ENCODE measurements around the gene MECR.

The MECR gene

GRCh38 chr1:29272147-29272907, 41.6 kb upstream of the MECR start:
- TF ChIP-seq SIN3A (IDR thresholded peaks at IDR 0.05; ENCODE audit: borderline replicate concordance, insufficient read depth, low read length) = no peak
- TF ChIP-seq FOXP2 (optimal IDR thresholded peaks at IDR 0.05; ENCODE audit: borderline replicate concordance, extremely low read depth, extremely low read length, insufficient read depth) = no peak
- no peak for TF ChIP-seq POLR2AphosphoS5 (IDR thresholded peaks at IDR 0.05; ENCODE audit: low read depth, low read length)
- TF ChIP-seq, protein P1, sequence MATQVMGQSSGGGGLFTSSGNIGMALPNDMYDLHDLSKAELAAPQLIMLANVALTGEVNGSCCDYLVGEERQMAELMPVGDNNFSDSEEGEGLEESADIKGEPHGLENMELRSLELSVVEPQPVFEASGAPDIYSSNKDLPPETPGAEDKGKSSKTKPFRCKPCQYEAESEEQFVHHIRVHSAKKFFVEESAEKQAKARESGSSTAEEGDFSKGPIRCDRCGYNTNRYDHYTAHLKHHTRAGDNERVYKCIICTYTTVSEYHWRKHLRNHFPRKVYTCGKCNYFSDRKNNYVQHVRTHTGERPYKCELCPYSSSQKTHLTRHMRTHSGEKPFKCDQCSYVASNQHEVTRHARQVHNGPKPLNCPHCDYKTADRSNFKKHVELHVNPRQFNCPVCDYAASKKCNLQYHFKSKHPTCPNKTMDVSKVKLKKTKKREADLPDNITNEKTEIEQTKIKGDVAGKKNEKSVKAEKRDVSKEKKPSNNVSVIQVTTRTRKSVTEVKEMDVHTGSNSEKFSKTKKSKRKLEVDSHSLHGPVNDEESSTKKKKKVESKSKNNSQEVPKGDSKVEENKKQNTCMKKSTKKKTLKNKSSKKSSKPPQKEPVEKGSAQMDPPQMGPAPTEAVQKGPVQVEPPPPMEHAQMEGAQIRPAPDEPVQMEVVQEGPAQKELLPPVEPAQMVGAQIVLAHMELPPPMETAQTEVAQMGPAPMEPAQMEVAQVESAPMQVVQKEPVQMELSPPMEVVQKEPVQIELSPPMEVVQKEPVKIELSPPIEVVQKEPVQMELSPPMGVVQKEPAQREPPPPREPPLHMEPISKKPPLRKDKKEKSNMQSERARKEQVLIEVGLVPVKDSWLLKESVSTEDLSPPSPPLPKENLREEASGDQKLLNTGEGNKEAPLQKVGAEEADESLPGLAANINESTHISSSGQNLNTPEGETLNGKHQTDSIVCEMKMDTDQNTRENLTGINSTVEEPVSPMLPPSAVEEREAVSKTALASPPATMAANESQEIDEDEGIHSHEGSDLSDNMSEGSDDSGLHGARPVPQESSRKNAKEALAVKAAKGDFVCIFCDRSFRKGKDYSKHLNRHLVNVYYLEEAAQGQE (IDR thresholded peaks at IDR 0.05; ENCODE audit: insufficient read depth in 1 of 2, low read depth in 2 of 2, low read length in 2 of 2) = no peak
- no peak for TF ChIP-seq TAF1 (IDR thresholded peaks at IDR 0.05; ENCODE audit: borderline replicate concordance, insufficient read depth, low read length)

GRCh38 chr1:29271724-29272123, 41.0 kb upstream of the MECR start:
- TF ChIP-seq SIN3A (IDR thresholded peaks at IDR 0.05; ENCODE audit: borderline replicate concordance, insufficient read depth, low read length) = no peak
- TF ChIP-seq FOXP2 (optimal IDR thresholded peaks at IDR 0.05; ENCODE audit: borderline replicate concordance, extremely low read depth, extremely low read length, insufficient read depth) = no peak
- TF ChIP-seq POLR2AphosphoS5 (IDR thresholded peaks at IDR 0.05; ENCODE audit: low read depth, low read length) = no peak
- TF ChIP-seq, protein P1 (IDR thresholded peaks at IDR 0.05; ENCODE audit: insufficient read depth in 1 of 2, low read depth in 2 of 2, low read length in 2 of 2) = no peak
- TF ChIP-seq TAF1 (IDR thresholded peaks at IDR 0.05; ENCODE audit: borderline replicate concordance, insufficient read depth, low read length) = no peak

DNA sequence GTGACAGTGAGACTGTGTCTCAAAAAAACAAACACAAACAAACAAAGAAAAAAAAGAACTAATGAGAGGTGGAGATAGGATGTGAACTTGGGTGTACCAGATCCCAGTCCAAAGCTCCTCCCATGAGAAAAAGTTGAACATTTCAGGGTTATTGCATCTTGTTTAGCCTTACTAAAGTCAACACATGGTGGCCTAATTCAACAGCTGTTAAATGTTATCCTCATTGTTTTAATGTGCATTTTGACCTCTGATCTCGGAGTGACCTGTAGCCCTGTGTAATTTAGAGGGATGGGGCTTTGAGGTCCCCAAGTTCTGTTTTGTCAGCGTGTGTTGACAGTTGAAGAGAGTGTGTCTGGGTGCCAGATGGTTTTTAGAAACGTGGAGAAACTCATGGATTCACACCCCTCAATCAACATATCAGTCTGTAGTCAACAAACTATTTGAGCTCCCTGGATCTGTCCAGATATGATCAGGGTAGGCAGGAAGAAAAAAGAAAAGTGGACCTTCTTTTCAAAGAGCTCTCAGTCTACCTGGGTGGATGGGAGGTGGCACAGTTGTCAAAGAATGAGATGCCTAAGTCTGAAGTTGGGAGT, 40.3 kb upstream of the MECR start:
- no peak for TF ChIP-seq POLR2AphosphoS5 (IDR thresholded peaks at IDR 0.05; ENCODE audit: low read depth, low read length)

DNA sequence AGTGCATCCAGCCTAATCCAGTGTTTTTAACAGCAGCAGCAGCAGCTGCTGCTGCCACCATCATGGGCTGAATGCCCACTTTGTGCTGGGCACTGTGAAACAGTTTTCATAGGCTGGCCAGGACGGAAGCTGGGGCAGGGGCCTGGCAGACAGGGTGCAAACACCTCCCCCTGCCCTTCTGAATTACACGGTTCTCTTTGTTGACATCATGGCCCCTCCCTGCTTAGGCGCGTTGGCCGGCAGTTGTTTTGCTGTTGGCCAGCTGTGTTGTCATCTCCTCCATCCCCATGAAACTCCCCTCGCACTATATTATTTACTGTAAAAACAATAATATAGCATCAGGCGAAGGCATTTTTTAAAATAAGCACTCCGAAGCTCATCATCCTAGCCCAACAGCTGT, 38.6 kb upstream of the MECR start:
- TF ChIP-seq FOXP2 (optimal IDR thresholded peaks at IDR 0.05; ENCODE audit: borderline replicate concordance, extremely low read depth, extremely low read length, insufficient read depth) (no peak), POLR2AphosphoS5 (IDR thresholded peaks at IDR 0.05; ENCODE audit: low read depth, low read length) (no peak), TAF1 (IDR thresholded peaks at IDR 0.05; ENCODE audit: borderline replicate concordance, insufficient read depth, low read length) (no peak)
- TF ChIP-seq, protein P1 (IDR thresholded peaks at IDR 0.05; ENCODE audit: insufficient read depth in 1 of 2, low read depth in 2 of 2, low read length in 2 of 2) = no peak

DNA sequence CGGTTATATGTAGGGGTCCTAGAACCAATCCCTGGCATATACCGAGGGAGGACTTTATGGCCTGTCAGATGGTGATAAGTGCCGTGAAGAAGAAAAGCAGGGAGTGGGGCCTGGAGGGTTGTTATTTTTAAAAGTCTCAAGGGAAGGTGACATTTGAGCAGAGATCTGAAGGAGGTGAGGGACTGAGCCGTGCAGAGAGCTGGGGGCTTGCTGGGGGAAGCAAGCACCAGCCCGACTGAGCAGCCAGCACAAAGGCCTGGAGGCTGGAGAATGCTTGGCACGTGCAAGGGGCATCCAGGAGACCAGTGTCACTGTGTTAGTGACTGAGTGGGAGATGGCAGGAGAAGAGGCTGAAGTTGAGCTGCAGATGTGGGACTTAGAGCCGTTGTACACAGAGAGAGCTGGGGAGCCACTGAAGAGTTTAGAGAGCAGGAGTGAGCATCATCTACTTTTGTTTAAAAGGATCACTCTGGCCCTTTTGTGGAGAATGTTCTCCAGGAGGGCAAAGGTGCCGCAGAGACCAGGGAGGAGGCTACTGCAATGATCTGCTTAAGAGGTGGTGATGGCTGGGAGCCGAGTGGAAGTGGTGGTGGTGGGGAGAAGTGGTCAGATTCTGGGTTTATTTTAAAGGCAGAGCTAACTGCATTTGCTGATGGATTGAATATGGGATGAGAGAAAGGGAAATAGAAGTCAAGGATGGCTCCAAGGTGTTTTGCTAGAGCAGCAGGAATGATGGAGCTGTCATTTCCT, 36.8 kb upstream of the MECR start:
- TF ChIP-seq, protein P1 (IDR thresholded peaks at IDR 0.05; ENCODE audit: insufficient read depth in 1 of 2, low read depth in 2 of 2, low read length in 2 of 2) = no peak
- TF ChIP-seq POLR2AphosphoS5 (IDR thresholded peaks at IDR 0.05; ENCODE audit: low read depth, low read length) = no peak
- no peak for TF ChIP-seq SIN3A (IDR thresholded peaks at IDR 0.05; ENCODE audit: borderline replicate concordance, insufficient read depth, low read length)
- no peak for TF ChIP-seq TAF1 (IDR thresholded peaks at IDR 0.05; ENCODE audit: borderline replicate concordance, insufficient read depth, low read length)
- no peak for TF ChIP-seq FOXP2 (optimal IDR thresholded peaks at IDR 0.05; ENCODE audit: borderline replicate concordance, extremely low read depth, extremely low read length, insufficient read depth)

Data from PFSK-1 (cell line).